ENCODE data around the gene PRIM1.

GRCh38 chr12:56761812-56762211 is 9.7 kb upstream of the PRIM1 start:
- TF ChIP-seq POLR2A (IDR thresholded peaks at IDR 0.05), result no peak
- TF ChIP-seq, protein P1, sequence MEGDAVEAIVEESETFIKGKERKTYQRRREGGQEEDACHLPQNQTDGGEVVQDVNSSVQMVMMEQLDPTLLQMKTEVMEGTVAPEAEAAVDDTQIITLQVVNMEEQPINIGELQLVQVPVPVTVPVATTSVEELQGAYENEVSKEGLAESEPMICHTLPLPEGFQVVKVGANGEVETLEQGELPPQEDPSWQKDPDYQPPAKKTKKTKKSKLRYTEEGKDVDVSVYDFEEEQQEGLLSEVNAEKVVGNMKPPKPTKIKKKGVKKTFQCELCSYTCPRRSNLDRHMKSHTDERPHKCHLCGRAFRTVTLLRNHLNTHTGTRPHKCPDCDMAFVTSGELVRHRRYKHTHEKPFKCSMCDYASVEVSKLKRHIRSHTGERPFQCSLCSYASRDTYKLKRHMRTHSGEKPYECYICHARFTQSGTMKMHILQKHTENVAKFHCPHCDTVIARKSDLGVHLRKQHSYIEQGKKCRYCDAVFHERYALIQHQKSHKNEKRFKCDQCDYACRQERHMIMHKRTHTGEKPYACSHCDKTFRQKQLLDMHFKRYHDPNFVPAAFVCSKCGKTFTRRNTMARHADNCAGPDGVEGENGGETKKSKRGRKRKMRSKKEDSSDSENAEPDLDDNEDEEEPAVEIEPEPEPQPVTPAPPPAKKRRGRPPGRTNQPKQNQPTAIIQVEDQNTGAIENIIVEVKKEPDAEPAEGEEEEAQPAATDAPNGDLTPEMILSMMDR (IDR thresholded peaks at IDR 0.05), result no peak

All from uterus (tissue), 2 donors.